Esophagus muscularis mucosa (tissue), 3 donors: ENCODE measurements around the gene NRG2.

Source experiments
- CTCF ChIP-seq, 3 experiments: fragments of 200-600 bp in 2 of 3; fragments of 450-650 bp in 1 of 3; sonication (generic) in 2 of 3; IDR thresholded peaks; one replicate each; pipeline ENCODE4 v1.5.1; 2017 to 2019; ENCODE audit warnings: antibody characterized with exemption in 3 of 3, mild to moderate bottlenecking in 2 of 3, moderate library complexity in 1 of 3
- POLR2A ChIP-seq: fragments of 450-650 bp; IDR thresholded peaks from one replicate; pipeline ENCODE4 v1.6.1; 2017; ENCODE audit warnings: antibody characterized with exemption, moderate library complexity, mild to moderate bottlenecking, low read depth
- POLR2AphosphoS5 ChIP-seq, 2 donors: sonication (generic); formaldehyde crosslinking; IDR thresholded peaks; one replicate each; pipeline ENCODE4 v1.6.1; 2017; ENCODE audit warnings: antibody characterized with exemption in 2 of 2

GRCh38 chr5:139969318-139969717 is 73.8 kb downstream of the NRG2 start:
- TF ChIP-seq POLR2AphosphoS5 (IDR thresholded peaks at IDR 0.05) (no peak), POLR2A (no peak), CTCF (IDR thresholded peaks at IDR 0.05) (no peak)
